IPS-20b (cell line): ENCODE measurements around the gene DACT1.

Source experiments
- H3K27ac ChIP-seq: one replicate; pipeline ENCODE4 v1.5.1; 2013; ENCODE audit warnings: low read length
- H3K27me3 ChIP-seq: 2 replicates; pipeline ENCODE4 v1.6.1; 2013; ENCODE audit warnings: mild to moderate bottlenecking, low read length, inconsistent platforms; ENCODE audit not compliant: insufficient read depth
- H3K36me3 ChIP-seq: 2 replicates; pipeline ENCODE4 v1.6.1; 2013; ENCODE audit warnings: low read depth, mild to moderate bottlenecking, inconsistent platforms, low read length, moderate library complexity; ENCODE audit not compliant: insufficient read depth
- H3K4me1 ChIP-seq: 2 replicates; pipeline ENCODE4 v1.6.1; 2013; ENCODE audit warnings: mild to moderate bottlenecking, control low read depth, inconsistent platforms, low read length, moderate library complexity; ENCODE audit not compliant: insufficient read depth
- H3K4me3 ChIP-seq: 2 replicates; pipeline ENCODE4 v1.5.1; 2013; ENCODE audit warnings: mild to moderate bottlenecking, low read length, inconsistent platforms
- H3K9ac ChIP-seq: 2 replicates; pipeline ENCODE4 v1.6.1; 2013; ENCODE audit warnings: low read depth, mild to moderate bottlenecking, inconsistent platforms, low read length, moderate library complexity
- H3K9me3 ChIP-seq: 2 replicates; pipeline ENCODE4 v1.6.1; 2013; ENCODE audit warnings: mild to moderate bottlenecking, low read depth, low read length, inconsistent platforms; ENCODE audit not compliant: insufficient read depth

Gene DACT1

DNA sequence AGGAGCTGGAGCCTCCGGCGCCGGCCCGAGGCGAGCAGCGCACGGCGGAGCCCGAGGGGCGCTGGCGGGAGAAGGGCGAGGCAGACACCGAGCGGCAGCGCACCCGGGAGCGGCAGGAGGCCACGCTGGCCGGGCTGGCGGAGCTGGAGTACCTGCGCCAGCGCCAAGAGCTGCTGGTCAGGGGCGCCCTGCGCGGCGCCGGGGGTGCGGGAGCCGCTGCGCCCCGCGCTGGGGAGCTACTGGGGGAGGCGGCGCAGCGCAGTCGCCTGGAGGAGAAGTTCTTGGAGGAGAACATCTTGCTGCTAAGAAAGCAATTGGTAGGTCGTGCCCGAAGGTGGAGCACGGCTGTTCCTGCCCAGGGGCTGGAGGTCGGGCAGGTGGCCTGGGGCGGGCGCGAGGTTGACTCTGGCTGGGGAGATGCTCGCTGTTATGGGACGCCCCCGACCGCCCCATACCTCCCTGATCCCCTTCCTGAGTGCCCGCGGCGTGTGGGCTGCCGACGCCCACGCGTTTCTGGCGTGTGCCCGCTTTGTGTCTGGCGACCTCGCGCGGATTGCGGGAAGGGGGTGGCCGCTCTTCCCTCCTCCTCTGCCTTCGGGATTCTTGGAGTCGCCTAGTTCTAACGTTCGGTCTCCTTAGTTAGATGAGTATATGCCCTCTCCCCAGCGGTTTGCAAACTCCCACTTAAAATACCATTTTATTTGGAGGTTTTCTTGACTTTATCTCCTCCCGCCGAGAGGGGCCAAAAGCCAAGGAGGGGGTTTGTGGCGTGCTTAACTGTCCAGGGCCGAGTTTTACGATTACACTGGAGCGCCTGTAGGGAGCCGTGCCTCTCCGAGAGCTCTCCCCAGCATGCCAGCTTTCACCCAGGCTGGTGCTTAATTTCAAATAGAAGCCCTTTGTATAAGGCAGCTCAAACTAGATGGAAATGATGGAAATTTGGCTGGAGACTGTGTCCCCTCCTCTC lies 752 bp downstream of the DACT1 start:
- peaks cover 53% of the 10 kb centered on the region for H3K27me3 ChIP-seq
- peak overlapping the region; percentile 70 for H3K4me3 ChIP-seq
- H3K9me3 ChIP-seq: no peaks in the 10 kb centered on the region
- peak overlapping the region; percentile 52; the same call in 1 of the 2 replicates for H3K9ac ChIP-seq
- no peak overlapping the region for H3K27ac ChIP-seq
- H3K36me3 ChIP-seq: peaks cover 19% of the 10 kb centered on the region
- peaks cover 29% of the 10 kb centered on the region for H3K4me1 ChIP-seq

GRCh38 chr14:58639198-58639565 lies 1.4 kb downstream of the DACT1 start:
- Histone ChIP-seq H3K9ac (peak overlapping the region; percentile 52; the same call in 1 of the 2 replicates), H3K36me3 (peaks cover 19% of the 10 kb centered on the region), H3K27ac (no peak overlapping the region), H3K4me3 (peak overlapping the region; percentile 70), H3K27me3 (peaks cover 46% of the 10 kb centered on the region), H3K9me3 (no peaks in the 10 kb centered on the region), H3K4me1 (peaks cover 26% of the 10 kb centered on the region)

DNA sequence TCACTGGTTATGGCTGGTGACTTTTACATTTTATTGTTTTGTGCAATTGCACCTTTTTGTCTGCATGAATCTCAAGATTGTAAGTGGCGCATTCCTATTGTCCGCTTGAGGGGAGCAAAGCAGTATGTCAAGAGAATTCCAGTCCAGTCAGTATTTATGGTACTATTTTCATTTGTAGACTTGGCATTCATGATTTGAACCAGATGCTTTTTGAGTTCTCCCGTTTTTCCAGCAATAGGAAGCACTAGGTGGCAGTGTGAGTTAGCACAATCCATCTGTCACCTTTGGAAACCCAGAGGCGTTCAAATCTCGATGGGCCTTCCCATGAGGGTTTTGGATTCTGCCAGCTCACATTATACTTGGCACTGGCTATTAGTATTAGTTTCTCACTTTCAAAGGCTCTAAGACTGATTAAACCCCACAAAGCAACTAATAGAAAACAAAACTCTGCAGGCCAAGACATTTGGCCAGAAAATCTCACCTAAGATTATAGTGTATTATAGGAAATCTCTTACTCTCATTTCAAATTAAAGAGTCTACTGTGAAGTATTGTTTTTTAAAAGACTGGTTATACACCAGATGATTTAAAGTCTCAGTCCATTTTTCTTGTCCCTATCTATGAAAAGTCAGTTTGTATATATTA lies 2.2 kb downstream of the DACT1 start:
- no peak overlapping the region for H3K9ac ChIP-seq
- H3K9me3 ChIP-seq: no peaks in the 10 kb centered on the region
- no peak overlapping the region for H3K27ac ChIP-seq
- peaks cover 18% of the 10 kb centered on the region; the same call in 1 of the 2 replicates for H3K4me1 ChIP-seq
- peaks cover 38% of the 10 kb centered on the region for H3K27me3 ChIP-seq
- peak overlapping the region; percentile 70 for H3K4me3 ChIP-seq
- H3K36me3 ChIP-seq: peaks cover 27% of the 10 kb centered on the region

- H3K9ac ChIP-seq: no peak overlapping the region
- H3K27me3 ChIP-seq: peaks cover 35% of the 10 kb centered on the region
- H3K36me3 ChIP-seq: peaks cover 36% of the 10 kb centered on the region
These were observed 3.2 kb downstream of the DACT1 start for GRCh38 chr14:58640959-58641358.

DNA sequence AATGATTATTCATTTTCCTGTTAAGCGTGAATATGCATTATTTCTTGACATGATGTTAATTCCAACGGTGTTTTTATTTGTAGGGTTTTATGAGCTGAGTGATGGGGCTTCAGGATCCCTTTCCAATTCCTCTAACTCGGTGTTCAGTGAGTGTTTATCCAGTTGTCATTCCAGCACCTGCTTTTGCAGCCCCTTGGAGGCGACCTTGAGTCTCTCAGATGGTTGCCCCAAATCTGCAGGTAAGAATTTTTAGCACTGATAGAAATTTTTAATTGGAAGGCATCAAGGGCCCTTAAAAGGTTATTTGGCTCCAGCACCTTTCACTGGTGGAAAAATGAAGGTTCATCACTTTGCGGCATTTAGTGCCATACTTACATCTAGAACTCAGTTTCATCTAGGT lies 3.7 kb downstream of the DACT1 start:
- no peak overlapping the region for H3K9ac ChIP-seq
- peaks cover 29% of the 10 kb centered on the region for H3K27me3 ChIP-seq
- H3K4me3 ChIP-seq: no peak overlapping the region
- H3K9me3 ChIP-seq: no peaks in the 10 kb centered on the region
- peaks cover 36% of the 10 kb centered on the region for H3K36me3 ChIP-seq
- H3K27ac ChIP-seq: no peak overlapping the region
- H3K4me1 ChIP-seq: peaks cover 4% of the 10 kb centered on the region; the same call in 1 of the 2 replicates

More at GRCh38 chr14:58640959-58641358, 3.2 kb downstream of the DACT1 start:
- H3K4me3 ChIP-seq: no peak overlapping the region
- H3K4me1 ChIP-seq: peaks cover 10% of the 10 kb centered on the region; the same call in 1 of the 2 replicates
- no peak overlapping the region for H3K27ac ChIP-seq
- H3K9me3 ChIP-seq: no peaks in the 10 kb centered on the region

DNA sequence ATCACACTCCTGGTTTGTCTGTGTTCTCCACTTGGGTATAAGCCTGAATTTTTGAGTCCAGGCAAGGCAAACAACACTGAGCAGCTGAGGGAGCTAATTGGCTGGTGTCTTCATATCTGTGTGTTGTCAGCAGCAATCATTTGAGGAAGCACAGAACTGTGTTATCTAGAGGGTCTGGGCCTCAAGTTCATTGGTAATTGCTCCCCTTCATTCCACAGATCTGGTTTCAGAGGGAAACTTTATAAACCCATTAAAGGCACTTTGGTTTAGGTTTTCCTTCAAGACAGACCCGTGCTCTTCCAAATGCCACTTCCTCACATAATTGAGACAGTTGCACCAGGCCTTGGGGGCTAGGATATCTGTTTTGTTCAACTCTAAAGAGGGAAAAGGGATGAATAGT lies 5.6 kb downstream of the DACT1 start:
- Histone ChIP-seq H3K4me3 (no peak overlapping the region), H3K9me3 (no peaks in the 10 kb centered on the region), H3K4me1 (no peaks in the 10 kb centered on the region), H3K27me3 (peaks cover 16% of the 10 kb centered on the region), H3K9ac (no peak overlapping the region), H3K27ac (no peak overlapping the region), H3K36me3 (peaks cover 40% of the 10 kb centered on the region)

- H3K9ac ChIP-seq: no peak overlapping the region
- H3K9me3 ChIP-seq: no peaks in the 10 kb centered on the region
- no peaks in the 10 kb centered on the region for H3K27me3 ChIP-seq
- H3K36me3 ChIP-seq: peaks cover 40% of the 10 kb centered on the region
- H3K4me1 ChIP-seq: no peaks in the 10 kb centered on the region
- no peak overlapping the region for H3K27ac ChIP-seq
- no peak overlapping the region for H3K4me3 ChIP-seq
These were observed 7.9 kb downstream of the DACT1 start for GRCh38 chr14:58645641-58646040.

GRCh38 chr14:58646479-58646878 lies 8.7 kb downstream of the DACT1 start:
- no peak overlapping the region for H3K27ac ChIP-seq
- H3K27me3 ChIP-seq: no peaks in the 10 kb centered on the region
- H3K4me3 ChIP-seq: no peak overlapping the region
- no peak overlapping the region for H3K9ac ChIP-seq
- peaks cover 35% of the 10 kb centered on the region for H3K36me3 ChIP-seq
- H3K4me1 ChIP-seq: no peaks in the 10 kb centered on the region
- H3K9me3 ChIP-seq: no peaks in the 10 kb centered on the region

DNA sequence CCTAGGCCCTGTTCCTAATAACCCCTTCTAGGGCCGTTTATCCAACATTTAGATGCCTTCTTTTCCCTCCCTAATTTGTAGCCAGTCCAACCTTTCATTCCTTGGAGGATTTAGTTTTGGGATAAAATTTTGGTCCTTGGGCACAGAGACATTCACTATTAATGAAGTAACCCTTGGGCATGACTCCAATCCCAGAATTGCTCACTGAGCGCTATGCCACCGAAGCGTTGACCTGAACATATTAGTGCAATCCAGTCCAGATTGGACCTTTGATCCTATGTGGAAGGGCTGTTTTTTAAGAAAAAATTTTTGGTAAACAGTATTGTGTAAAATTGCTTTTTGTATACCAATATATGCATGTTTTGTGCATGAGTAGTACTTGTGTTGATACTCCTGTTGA lies 10.0 kb downstream of the DACT1 start:
- Histone ChIP-seq H3K27me3 (no peaks in the 10 kb centered on the region), H3K36me3 (peaks cover 28% of the 10 kb centered on the region)

DNA sequence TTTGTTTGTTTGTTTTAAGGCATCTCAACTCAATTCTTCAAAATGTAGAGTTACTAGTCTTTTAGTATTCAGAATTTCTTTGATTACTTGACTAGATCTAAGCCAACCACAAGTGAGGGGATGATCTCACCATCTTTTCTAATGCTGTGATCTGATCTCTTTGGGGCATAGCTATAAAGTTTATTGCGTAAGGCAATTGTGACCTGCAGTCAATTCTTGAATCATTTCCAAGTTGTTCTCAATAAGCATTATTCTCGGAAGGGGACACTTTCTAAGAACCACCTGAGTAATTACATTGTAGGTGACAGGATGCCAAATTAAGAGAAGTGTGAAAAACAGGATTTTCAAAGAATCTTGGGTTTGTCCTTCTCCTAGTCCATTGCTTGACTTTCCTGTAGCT lies 13.1 kb downstream of the DACT1 start:
- H3K27ac ChIP-seq: no peak overlapping the region
- peaks cover 4% of the 10 kb centered on the region; the same call in 1 of the 2 replicates for H3K36me3 ChIP-seq
- no peaks in the 10 kb centered on the region for H3K9me3 ChIP-seq
- no peak overlapping the region for H3K9ac ChIP-seq
- no peaks in the 10 kb centered on the region for H3K27me3 ChIP-seq
- H3K4me1 ChIP-seq: no peaks in the 10 kb centered on the region
- H3K4me3 ChIP-seq: no peak overlapping the region

More for the DNA sequence above, 10.0 kb downstream of the DACT1 start:
- no peaks in the 10 kb centered on the region for H3K9me3 ChIP-seq
- no peak overlapping the region for H3K27ac ChIP-seq
- no peak overlapping the region for H3K4me3 ChIP-seq
- H3K9ac ChIP-seq: no peak overlapping the region
- H3K4me1 ChIP-seq: no peaks in the 10 kb centered on the region

DNA sequence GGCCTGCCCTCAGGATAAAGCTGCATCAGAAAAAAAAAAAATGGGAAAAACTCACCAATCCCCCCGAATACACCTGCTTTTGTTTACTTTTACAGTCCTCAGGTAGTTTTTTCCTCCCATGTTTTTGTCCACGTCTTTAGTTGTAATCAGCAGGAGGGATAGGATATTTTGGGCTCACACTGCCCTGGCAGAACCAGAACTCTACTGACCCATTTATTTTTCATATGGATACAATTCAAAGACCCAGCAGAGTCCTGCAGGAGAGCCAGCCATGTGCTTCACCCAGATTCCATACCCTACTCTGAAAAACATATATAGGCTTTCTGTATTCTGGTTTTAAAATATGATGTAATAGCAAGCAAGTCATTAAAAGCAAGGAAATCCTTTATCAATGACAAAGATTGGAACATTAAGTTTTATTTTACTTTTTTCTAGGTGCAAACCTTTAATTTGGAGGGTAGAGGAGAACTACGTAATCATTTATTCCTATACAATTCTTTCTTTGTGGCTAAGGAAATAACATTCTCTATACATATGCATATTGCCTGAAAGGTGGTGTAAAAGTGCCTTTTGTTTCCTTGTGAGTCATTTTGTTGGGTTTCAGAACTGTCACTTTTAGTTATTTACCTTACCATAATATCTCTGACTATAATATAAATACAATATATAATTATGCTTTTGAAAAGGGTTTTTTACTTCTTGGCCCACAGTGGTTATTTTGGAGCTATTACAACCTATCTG lies 19.1 kb downstream of the DACT1 start:
- no peak overlapping the region for H3K4me3 ChIP-seq
- H3K9me3 ChIP-seq: no peaks in the 10 kb centered on the region
- H3K9ac ChIP-seq: no peak overlapping the region
- H3K36me3 ChIP-seq: no peaks in the 10 kb centered on the region
- peaks cover 14% of the 10 kb centered on the region for H3K4me1 ChIP-seq
- H3K27ac ChIP-seq: no peak overlapping the region
- no peaks in the 10 kb centered on the region for H3K27me3 ChIP-seq
